Testis (tissue), 3 donors: Measurements from ENCODE around the gene HTR4. TPM values are rescaled to one million over a fixed set of nuclear protein-coding genes. Genes with fewer than 3 reads are reported as not detected.
"Not testable (repeated sequence)": the region's sequence is repeated elsewhere in the genome, so short reads cannot be mapped to it uniquely, and the experiment has no call there.

Experiments
- DNase-seq: peaks from one replicate; pipeline ENCODE4 v3.0.0-alpha.2; 2019
- H3K27ac ChIP-seq, 2 donors: fragments of 200-600 bp; sonication (generic); one replicate each; pipeline ENCODE4 v1.5.1; 2019
- H3K27me3 ChIP-seq: fragments of 200-600 bp; sonication (generic); one replicate; pipeline ENCODE4 v1.5.1; 2019
- H3K36me3 ChIP-seq: fragments of 200-600 bp; sonication (generic); one replicate; pipeline ENCODE4 v1.5.1; 2017; ENCODE audit warnings: low read depth; ENCODE audit errors: missing control alignments
- H3K4me1 ChIP-seq: fragments of 200-600 bp; sonication (generic); one replicate; pipeline ENCODE4 v1.5.1; 2019
- H3K4me3 ChIP-seq, 2 donors: fragments of 200-600 bp; sonication (generic); one replicate each; pipeline ENCODE4 v1.5.1; 2017 to 2019
- H3K9me3 ChIP-seq: fragments of 200-600 bp; sonication (generic); one replicate; pipeline ENCODE4 v1.5.1; 2017
- POLR2A ChIP-seq: fragments of 450-650 bp; IDR thresholded peaks from one replicate; pipeline ENCODE4 v1.6.1; 2017; ENCODE audit warnings: antibody characterized with exemption, mild to moderate bottlenecking, moderate library complexity
- WGBS, 2 donors: methylation state at CpG; one replicate each; pipeline ENCODE4 v1.1.5; 2018; 5-methylcytosine and 5-hydroxymethylcytosine counted together
- intact Hi-C: fragments of 100-400 bp; cut with DNase I; formaldehyde crosslinking; loops from one replicate; pipeline ENCODE4 v1.15.1; 2023; ENCODE audit warnings: low total_unique reads
- polyA plus RNA-seq: library from polyadenylated mRNA; stranded (reverse); fragments of 350-450 nt; fragmentation: Illumina TruSeq; extraction: RNeasy Lipid Tissue Mini Kit (QIAGEN cat#74804); gene quantifications from one replicate; pipeline ENCODE4 v1.2.3, GENCODE V29; 2014; ENCODE audit warnings: low read depth, low replicate concordance; ENCODE audit not compliant: insufficient read depth
- total RNA-seq, 2 donors: library from RNA; depleted of rRNA; stranded (reverse); fragments of >200 nt; gene quantifications; one replicate each; pipeline ENCODE4 v1.2.3, GENCODE V29; 2016
- TF ChIP-seq, protein P1 (sequence below), 3 experiments: fragments of 450-650 bp in 2 of 3; fragments of 200-600 bp in 1 of 3; sonication (generic) in 1 of 3; IDR thresholded peaks; one replicate each; pipeline ENCODE4 v1.5.1; 2016 to 2019; ENCODE audit warnings: antibody characterized with exemption in 3 of 3, mild to moderate bottlenecking in 2 of 3, moderate library complexity in 1 of 3

Gene HTR4
- total and polyA plus RNA-seq, 3 donors from 2014 or later: 0.17 to 0.63 (median 0.56) TPM

DNA sequence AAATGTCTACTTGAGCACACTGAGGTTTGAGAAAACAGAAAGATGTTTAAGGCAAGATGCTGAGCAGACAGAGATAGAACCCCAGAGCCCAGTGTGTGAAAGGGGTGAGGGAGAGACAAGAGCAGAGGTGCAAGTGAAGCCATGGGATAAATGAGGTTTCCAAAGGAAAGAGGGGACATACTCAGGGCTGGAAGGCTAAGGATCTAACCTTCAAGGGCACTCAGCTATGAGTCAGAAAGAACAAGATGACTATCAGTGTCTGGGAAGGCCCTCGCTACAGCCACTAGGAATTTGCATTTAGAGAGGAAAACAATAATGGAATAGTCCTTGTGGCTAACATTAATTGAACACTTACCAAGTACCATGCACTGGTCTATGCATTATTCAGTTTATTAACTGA lies 113.7 kb downstream of the HTR4 start:
- H3K27ac ChIP-seq: no peak overlapping the region
- intact Hi-C loops: no loop called here
- peaks cover 6% of the 10 kb centered on the region for H3K4me1 ChIP-seq
- no peak overlapping the region for H3K4me3 ChIP-seq
- TF ChIP-seq, protein P1, sequence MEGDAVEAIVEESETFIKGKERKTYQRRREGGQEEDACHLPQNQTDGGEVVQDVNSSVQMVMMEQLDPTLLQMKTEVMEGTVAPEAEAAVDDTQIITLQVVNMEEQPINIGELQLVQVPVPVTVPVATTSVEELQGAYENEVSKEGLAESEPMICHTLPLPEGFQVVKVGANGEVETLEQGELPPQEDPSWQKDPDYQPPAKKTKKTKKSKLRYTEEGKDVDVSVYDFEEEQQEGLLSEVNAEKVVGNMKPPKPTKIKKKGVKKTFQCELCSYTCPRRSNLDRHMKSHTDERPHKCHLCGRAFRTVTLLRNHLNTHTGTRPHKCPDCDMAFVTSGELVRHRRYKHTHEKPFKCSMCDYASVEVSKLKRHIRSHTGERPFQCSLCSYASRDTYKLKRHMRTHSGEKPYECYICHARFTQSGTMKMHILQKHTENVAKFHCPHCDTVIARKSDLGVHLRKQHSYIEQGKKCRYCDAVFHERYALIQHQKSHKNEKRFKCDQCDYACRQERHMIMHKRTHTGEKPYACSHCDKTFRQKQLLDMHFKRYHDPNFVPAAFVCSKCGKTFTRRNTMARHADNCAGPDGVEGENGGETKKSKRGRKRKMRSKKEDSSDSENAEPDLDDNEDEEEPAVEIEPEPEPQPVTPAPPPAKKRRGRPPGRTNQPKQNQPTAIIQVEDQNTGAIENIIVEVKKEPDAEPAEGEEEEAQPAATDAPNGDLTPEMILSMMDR (IDR thresholded peaks at IDR 0.05): no peak
- no peak for TF ChIP-seq POLR2A
- no peaks in the 10 kb centered on the region for H3K36me3 ChIP-seq
- WGBS, 2 donors: 65 to 90% methylated on average over 1 of the region's 1 CpG
- DNase-seq: no peak
- no peaks in the 10 kb centered on the region for H3K9me3 ChIP-seq
- no peaks in the 10 kb centered on the region for H3K27me3 ChIP-seq

DNA sequence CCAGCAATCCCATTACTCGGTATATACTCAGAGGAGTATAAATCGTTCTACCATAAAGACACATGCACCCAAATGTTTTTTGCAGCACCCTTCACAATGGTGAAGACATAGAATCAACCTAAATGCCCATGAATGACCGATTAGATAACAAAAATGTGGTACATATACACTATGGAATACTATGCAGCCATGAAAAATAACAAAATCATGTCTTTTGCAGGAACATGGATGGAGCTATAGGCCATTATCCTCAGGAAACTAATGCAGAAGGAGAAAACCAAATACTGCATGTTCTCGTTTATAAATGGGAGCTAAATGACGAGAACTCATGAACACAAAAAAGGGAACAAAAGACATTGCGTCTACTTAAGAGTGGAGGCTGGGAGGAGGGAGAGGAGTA lies 114.5 kb downstream of the HTR4 start:
- intact Hi-C loops: no loop called here
- Histone ChIP-seq H3K27ac (no peak overlapping the region), H3K4me1 (peaks cover 6% of the 10 kb centered on the region), H3K36me3 (no peaks in the 10 kb centered on the region), H3K27me3 (no peaks in the 10 kb centered on the region), H3K9me3 (no peaks in the 10 kb centered on the region), H3K4me3 (no peak overlapping the region)
- no peak for TF ChIP-seq POLR2A
- TF ChIP-seq, protein P1 (IDR thresholded peaks at IDR 0.05): no peak
- 90 to 93% methylated on average over 6 of the region's 6 CpGs for WGBS, 2 donors
- no peak for DNase-seq

DNA sequence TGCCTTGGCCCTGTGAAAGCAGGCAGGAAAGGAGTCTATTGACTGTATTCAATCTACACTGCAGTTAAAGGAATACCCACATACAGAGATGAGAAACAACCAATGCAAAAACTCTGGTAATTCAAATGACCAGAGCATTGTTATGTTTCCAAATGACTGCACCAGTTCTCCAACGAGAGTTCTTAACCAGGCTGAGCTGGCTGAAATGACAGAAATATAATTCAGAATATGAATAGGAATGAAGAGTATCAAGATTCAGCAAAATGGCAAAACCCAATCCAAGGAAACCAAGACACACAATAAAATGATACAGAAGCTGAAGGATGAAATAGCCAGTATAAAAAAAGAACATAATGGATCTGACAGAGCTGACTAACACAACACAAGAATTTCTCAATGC lies 119.1 kb downstream of the HTR4 start:
- no peaks in the 10 kb centered on the region for H3K27me3 ChIP-seq
- TF ChIP-seq, protein P1 (IDR thresholded peaks at IDR 0.05): no peak
- no peak for TF ChIP-seq POLR2A
- H3K4me3 ChIP-seq: no peak overlapping the region
- intact Hi-C loops: no loop called here
- no peaks in the 10 kb centered on the region for H3K36me3 ChIP-seq
- DNase-seq: no peak
- no peaks in the 10 kb centered on the region for H3K9me3 ChIP-seq
- no peak overlapping the region for H3K27ac ChIP-seq
- WGBS, 2 donors: 67 to 70% methylated on average over 1 of the region's 1 CpG
- no peaks in the 10 kb centered on the region for H3K4me1 ChIP-seq

DNA sequence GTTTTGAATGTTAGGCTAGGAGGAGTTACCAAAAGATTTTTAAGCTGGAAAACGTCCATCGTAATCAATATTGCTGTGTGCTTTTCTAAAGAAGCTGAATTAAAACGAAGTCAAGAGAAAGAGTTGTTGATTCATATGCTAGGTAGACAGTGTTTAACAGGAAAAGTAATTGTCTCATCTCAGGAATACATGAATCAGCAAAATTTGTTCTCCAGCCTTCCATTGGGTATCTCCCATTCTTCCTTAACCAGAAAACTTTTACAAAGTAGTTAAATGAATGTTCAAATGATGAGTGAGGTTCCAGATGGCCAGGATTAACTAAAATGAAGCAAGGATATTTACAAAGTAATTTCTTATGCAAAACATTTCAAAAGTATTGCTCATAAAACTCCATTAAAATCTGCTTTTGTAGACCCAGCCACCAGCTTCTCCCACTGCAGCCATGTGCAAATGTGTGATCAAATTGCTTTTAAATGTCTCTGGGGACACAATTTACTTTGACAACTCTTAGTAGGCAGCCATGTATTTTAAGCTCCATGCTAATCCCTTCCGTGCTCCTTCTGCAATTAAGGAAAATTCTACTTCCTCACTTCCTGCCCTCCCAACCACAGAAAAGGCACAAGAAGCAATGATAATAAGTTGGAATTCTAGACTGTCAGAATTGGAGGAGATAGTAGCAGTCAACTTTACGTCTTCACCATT lies 121.2 kb downstream of the HTR4 start:
- no peak for DNase-seq
- Histone ChIP-seq H3K36me3 (no peaks in the 10 kb centered on the region), H3K9me3 (no peaks in the 10 kb centered on the region), H3K27me3 (no peaks in the 10 kb centered on the region), H3K4me3 (no peak overlapping the region), H3K4me1 (no peaks in the 10 kb centered on the region), H3K27ac (no peak overlapping the region)
- TF ChIP-seq, protein P1 (IDR thresholded peaks at IDR 0.05): no peak
- no peak for TF ChIP-seq POLR2A
- intact Hi-C loops: no loop called here
- 77 to 78% methylated on average over 5 of the region's 5 CpGs for WGBS, 2 donors

DNA sequence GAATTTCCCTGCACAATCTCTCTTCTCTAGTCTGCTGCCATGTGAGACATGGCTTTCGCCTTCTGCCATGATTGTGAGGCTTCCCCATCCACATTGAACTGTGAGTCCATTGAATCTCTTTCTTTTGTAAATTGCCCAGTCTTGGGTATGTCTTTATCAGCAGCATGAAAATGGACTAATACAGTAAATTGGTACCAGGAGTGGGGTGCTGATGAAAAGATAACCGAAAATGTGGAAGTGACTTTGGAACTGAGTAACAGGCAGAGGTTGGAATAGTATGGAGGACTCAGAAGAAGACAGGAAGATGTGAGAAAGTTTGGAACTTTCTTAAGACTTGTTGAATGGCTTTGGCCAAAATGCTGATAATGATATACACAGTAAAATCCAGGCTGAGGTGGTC lies 124.9 kb downstream of the HTR4 start:
- WGBS, 2 donors: 92 to 95% methylated on average over 2 of the region's 2 CpGs
- H3K27me3 ChIP-seq, DNase-seq, intact Hi-C loops, H3K27ac ChIP-seq, H3K36me3 ChIP-seq, H3K9me3 ChIP-seq, H3K4me3 ChIP-seq, H3K4me1 ChIP-seq: not testable (repeated sequence)
